Fibroblast of peridontal ligament (primary cell): ENCODE results near the gene IQCF5.
"Not testable (repeated sequence)": the region's sequence is repeated elsewhere in the genome, so short reads cannot be mapped to it uniquely, and the experiment has no call there.

Source experiments
- DNase-seq: peaks from one replicate; pipeline ENCODE4 v3.0.0-alpha.2; 2010; ENCODE audit errors: extremely low read depth

The IQCF5 gene

GRCh38 chr3:51875501-51875900 lies at the start of gene IQCF5:
Gene IQCF5, minus strand, starts transcription at chr3:51875601. Its CDS starts 70 bp downstream, at chr3:51875531.
- no peak for DNase-seq

GRCh38 chr3:51921081-51921578 lies 45.7 kb upstream of the IQCF5 start:
- DNase-seq: no peak

- DNase-seq: peak; percentile 54
These were observed 41.0 kb upstream of the IQCF5 start for GRCh38 chr3:51916418-51916817.

GRCh38 chr3:51908026-51908425 lies 32.6 kb upstream of the IQCF5 start:
- no peak for DNase-seq

GRCh38 chr3:51904034-51904823 lies 28.8 kb upstream of the IQCF5 start:
- DNase-seq: no peak

GRCh38 chr3:51902361-51902760 lies 27.0 kb upstream of the IQCF5 start:
- not testable (repeated sequence) for DNase-seq

GRCh38 chr3:51900043-51900442 lies 24.6 kb upstream of the IQCF5 start:
- not testable (repeated sequence) for DNase-seq

- no peak for DNase-seq
These were observed 22.0 kb upstream of the IQCF5 start for GRCh38 chr3:51897391-51897790.

- no peak for DNase-seq
These were observed 21.4 kb upstream of the IQCF5 start for GRCh38 chr3:51896607-51897305.

- no peak for DNase-seq
These were observed 19.5 kb upstream of the IQCF5 start for GRCh38 chr3:51894939-51895338.

GRCh38 chr3:51894391-51894790 lies 19.0 kb upstream of the IQCF5 start:
- DNase-seq: no peak

GRCh38 chr3:51891242-51892039 lies 16.0 kb upstream of the IQCF5 start:
- DNase-seq: no peak

- no peak for DNase-seq
These were observed 13.2 kb upstream of the IQCF5 start for GRCh38 chr3:51888463-51889105.

- no peak for DNase-seq
These were observed 12.2 kb upstream of the IQCF5 start for GRCh38 chr3:51887620-51888019.

- DNase-seq: no peak
These were observed 11.0 kb upstream of the IQCF5 start for GRCh38 chr3:51886447-51886846.

- DNase-seq: no peak
These were observed 4.5 kb upstream of the IQCF5 start for GRCh38 chr3:51879937-51880336.

- no peak for DNase-seq
These were observed 785 bp upstream of the IQCF5 start for GRCh38 chr3:51876186-51876585.

GRCh38 chr3:51874889-51875288 lies 512 bp downstream of the IQCF5 start:
- DNase-seq: no peak

- no peak for DNase-seq
These were observed 990 bp downstream of the IQCF5 start for GRCh38 chr3:51874411-51874810.

- DNase-seq: no peak
These were observed 1.5 kb downstream of the IQCF5 start for GRCh38 chr3:51873876-51874275.

- DNase-seq: no peak
These were observed 2.1 kb downstream of the IQCF5 start for GRCh38 chr3:51873253-51873766.
